Measurements from ENCODE around the gene DSTN. TPM values are rescaled to one million over a fixed set of nuclear protein-coding genes. Genes with fewer than 3 reads are reported as not detected.

Gene DSTN
- total and polyA plus RNA-seq, 10 donors: 62.0 to 157 (median 98.5) TPM

- H3K9me3 ChIP-seq: no peaks in the 10 kb centered on the region
- peaks cover 0 to 100% (median 97%) of the 10 kb centered on the region in 6 donors for H3K36me3 ChIP-seq
- H3K27me3 ChIP-seq (replicated peaks in 1 of 7): no peaks in the 10 kb centered on the region
- H3K4me1 ChIP-seq: peaks cover 0 to 10% (median 0%) of the 10 kb centered on the region in 6 donors
- no peak overlapping the region for H3K4me3 ChIP-seq
- no peak for TF ChIP-seq POLR2A (IDR thresholded peaks at IDR 0.05)
- TF ChIP-seq POLR2AphosphoS5 (IDR thresholded peaks at IDR 0.05): no peak
- no peak for TF ChIP-seq CTCF (IDR thresholded peaks at IDR 0.05 in 8 of 11, conservative IDR thresholded peaks at IDR 0.05 in 3 of 11)
- H3K27ac ChIP-seq: no peak overlapping the region
- DNase-seq: peak; percentile 51
- WGBS, 5 donors: 89 to 95% (median 93%) methylated on average over 24 of the region's 24 CpGs
- intact Hi-C loops (cut with DNase I; ENCODE audit: low total_unique reads): no loop called here
These were observed 51.5 kb downstream of the DSTN start for GRCh38 chr20:17621229-17621968.

- 80 to 94% (median 88%) methylated on average over 11 of the region's 11 CpGs for WGBS, 5 donors
- intact Hi-C loops (cut with DNase I; ENCODE audit: low total_unique reads): no loop called here
- H3K36me3 ChIP-seq: peaks cover 0 to 100% (median 98%) of the 10 kb centered on the region in 6 donors
These were observed 52.4 kb downstream of the DSTN start for GRCh38 chr20:17622086-17622850.

GRCh38 chr20:17622851-17623508 is 53.1 kb downstream of the DSTN start:
- DNase-seq: peak; percentile 62
- Histone ChIP-seq H3K27me3 (replicated peaks in 1 of 7) (no peaks in the 10 kb centered on the region), H3K4me3 (no peak overlapping the region), H3K27ac (no peak overlapping the region), H3K9me3 (no peaks in the 10 kb centered on the region), H3K4me1 (no peaks in the 10 kb centered on the region), H3K36me3 (peaks cover 0 to 100% (median 98%) of the 10 kb centered on the region in 6 donors)
- TF ChIP-seq POLR2AphosphoS5 (IDR thresholded peaks at IDR 0.05): peak in 1 of 3 donors; percentile 12
- no peak for TF ChIP-seq CTCF (IDR thresholded peaks at IDR 0.05 in 8 of 11, conservative IDR thresholded peaks at IDR 0.05 in 3 of 11)
- intact Hi-C loops (cut with DNase I; ENCODE audit: low total_unique reads): no loop called here
- 83 to 100% (median 95%) methylated on average over 2 to 9 of the region's 9 CpGs for WGBS, 5 donors

More at GRCh38 chr20:17622086-17622850, 52.4 kb downstream of the DSTN start:
- Histone ChIP-seq H3K4me3 (no peak overlapping the region), H3K27me3 (replicated peaks in 1 of 7) (no peaks in the 10 kb centered on the region), H3K4me1 (peaks cover 0 to 1% (median 0%) of the 10 kb centered on the region in 6 donors), H3K27ac (no peak overlapping the region), H3K9me3 (no peaks in the 10 kb centered on the region)
- TF ChIP-seq POLR2AphosphoS5 (IDR thresholded peaks at IDR 0.05) (no peak), CTCF (IDR thresholded peaks at IDR 0.05 in 8 of 11, conservative IDR thresholded peaks at IDR 0.05 in 3 of 11) (no peak), POLR2A (IDR thresholded peaks at IDR 0.05) (no peak)
- DNase-seq: peak; percentile 55
